Measurements from ENCODE around the gene SLC31A2. TPM values are rescaled to one million over a fixed set of nuclear protein-coding genes. Genes with fewer than 3 reads are reported as not detected.

Gene SLC31A2, protein sequence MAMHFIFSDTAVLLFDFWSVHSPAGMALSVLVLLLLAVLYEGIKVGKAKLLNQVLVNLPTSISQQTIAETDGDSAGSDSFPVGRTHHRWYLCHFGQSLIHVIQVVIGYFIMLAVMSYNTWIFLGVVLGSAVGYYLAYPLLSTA
- total RNA-seq (2022; extraction: Qiagen RNA extraction; ENCODE audit: low read depth), result 6.9 to 8.5 TPM (median 7.5 TPM) in 5 replicates

GRCh38 chr9:113150670-113151611, at the start of gene SLC31A2:
Gene SLC31A2 (plus strand): TSS chr9:113151007. CDS start chr9:113151075, 68 bp downstream.

Other genes with a start within 250 kb of the SLC31A2 start
- 0.81 to 0.97 TPM (median 0.92 TPM) in 5 replicates for gene ZNF883, start 138.8 kb upstream of the SLC31A2 start, total RNA-seq (2022; extraction: Qiagen RNA extraction; ENCODE audit: low read depth)
- gene ZFP37, start 94.3 kb upstream of the SLC31A2 start, total RNA-seq (2022; extraction: Qiagen RNA extraction; ENCODE audit: low read depth), result 1.4 to 2.1 TPM (median 1.5 TPM) in 5 replicates
- gene FKBP15, start 70.3 kb downstream of the SLC31A2 start, total RNA-seq (2022; extraction: Qiagen RNA extraction; ENCODE audit: low read depth), result 15.8 to 19.2 TPM (median 17.1 TPM) in 5 replicates
- 17.9 to 22.7 TPM (median 18.5 TPM) in 5 replicates for gene SLC31A1, start 70.5 kb downstream of the SLC31A2 start, total RNA-seq (2022; extraction: Qiagen RNA extraction; ENCODE audit: low read depth)
- 45.4 to 68.8 TPM (median 49.0 TPM) in 5 replicates for gene CDC26, start 124.6 kb downstream of the SLC31A2 start, total RNA-seq (2022; extraction: Qiagen RNA extraction; ENCODE audit: low read depth)
- gene PRPF4, start 124.7 kb downstream of the SLC31A2 start, total RNA-seq (2022; extraction: Qiagen RNA extraction; ENCODE audit: low read depth), result 54.4 to 59.6 TPM (median 56.4 TPM) in 5 replicates
- gene RNF183, start 152.4 kb downstream of the SLC31A2 start, total RNA-seq (2022; extraction: Qiagen RNA extraction; ENCODE audit: low read depth), result not detected in 5 replicates
- gene WDR31, start 189.3 kb downstream of the SLC31A2 start, total RNA-seq (2022; extraction: Qiagen RNA extraction; ENCODE audit: low read depth), result 0.94 to 1.5 TPM (median 1.2 TPM) in 5 replicates
- 0.06 to 0.10 TPM in 2 of 5 replicates, not detected in the others for gene BSPRY, start 198.5 kb downstream of the SLC31A2 start, total RNA-seq (2022; extraction: Qiagen RNA extraction; ENCODE audit: low read depth)
- gene HDHD3, start 226.0 kb downstream of the SLC31A2 start, total RNA-seq (2022; extraction: Qiagen RNA extraction; ENCODE audit: low read depth), result 14.5 to 28.6 TPM (median 23.9 TPM) in 5 replicates

Data from A549 treated with ZK216348 at 1 μM for 4 hours (cell line).